A673 (cell line): ENCODE results near the gene HDDC3.

Source experiments
- EZH2 ChIP-seq: fragments of 200-600 bp; sonication (generic); IDR thresholded peaks from 2 replicates; pipeline ENCODE4 v1.6.1; 2017; ENCODE audit warnings: borderline replicate concordance, low read depth, mild to moderate bottlenecking, mixed read lengths, antibody characterized with exemption, low read length; ENCODE audit not compliant: poor library complexity, severe bottlenecking
- TF ChIP-seq, protein P1 (sequence below): fragments of 300-800, 200-600 bp; sonication (generic); conservative IDR thresholded peaks from 2 replicates; pipeline ENCODE4 v1.5.1; 2017; ENCODE audit warnings: low read depth, mild to moderate bottlenecking, antibody characterized with exemption, low read length, moderate library complexity, mixed read lengths

DNA sequence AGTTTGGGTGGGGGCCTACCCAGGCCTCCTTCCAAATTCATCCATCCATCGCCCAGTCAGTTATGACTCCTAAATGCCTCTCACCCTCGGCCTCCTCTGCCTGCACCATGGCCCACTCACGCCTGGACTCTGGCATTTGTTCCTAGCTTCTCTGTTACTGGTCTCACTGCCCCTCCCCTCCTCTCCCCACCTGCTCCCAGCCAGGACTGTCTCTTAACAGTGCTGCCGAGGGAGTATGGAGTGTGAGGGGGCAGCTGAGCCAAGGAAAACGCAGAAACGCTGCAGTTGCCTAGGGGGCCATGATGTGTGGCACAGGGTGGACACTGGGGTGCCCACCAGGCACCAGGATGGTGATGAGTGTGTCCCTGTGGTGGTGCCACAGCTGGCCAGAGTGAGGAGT, 25.4 kb upstream of the HDDC3 start:
- TF ChIP-seq, protein P1, sequence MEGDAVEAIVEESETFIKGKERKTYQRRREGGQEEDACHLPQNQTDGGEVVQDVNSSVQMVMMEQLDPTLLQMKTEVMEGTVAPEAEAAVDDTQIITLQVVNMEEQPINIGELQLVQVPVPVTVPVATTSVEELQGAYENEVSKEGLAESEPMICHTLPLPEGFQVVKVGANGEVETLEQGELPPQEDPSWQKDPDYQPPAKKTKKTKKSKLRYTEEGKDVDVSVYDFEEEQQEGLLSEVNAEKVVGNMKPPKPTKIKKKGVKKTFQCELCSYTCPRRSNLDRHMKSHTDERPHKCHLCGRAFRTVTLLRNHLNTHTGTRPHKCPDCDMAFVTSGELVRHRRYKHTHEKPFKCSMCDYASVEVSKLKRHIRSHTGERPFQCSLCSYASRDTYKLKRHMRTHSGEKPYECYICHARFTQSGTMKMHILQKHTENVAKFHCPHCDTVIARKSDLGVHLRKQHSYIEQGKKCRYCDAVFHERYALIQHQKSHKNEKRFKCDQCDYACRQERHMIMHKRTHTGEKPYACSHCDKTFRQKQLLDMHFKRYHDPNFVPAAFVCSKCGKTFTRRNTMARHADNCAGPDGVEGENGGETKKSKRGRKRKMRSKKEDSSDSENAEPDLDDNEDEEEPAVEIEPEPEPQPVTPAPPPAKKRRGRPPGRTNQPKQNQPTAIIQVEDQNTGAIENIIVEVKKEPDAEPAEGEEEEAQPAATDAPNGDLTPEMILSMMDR, result no peak
- TF ChIP-seq EZH2, result no peak
